Activated CD4-positive, CD25-positive, alpha-beta regulatory T cell treated with anti-CD3 and anti-CD28 coated beads, Interleukin-2, amount 50 U/mL, for 16 hours (primary cell): ENCODE data around the gene SESTD1.
"Not testable (repeated sequence)": the region's sequence is repeated elsewhere in the genome, so short reads cannot be mapped to it uniquely, and the experiment has no call there.

Experiments used
- DNase-seq: peaks from one replicate; pipeline ENCODE4 v3.0.0-alpha.2; 2020; ENCODE audit warnings: low read depth, low spot score

The SESTD1 gene

GRCh38 chr2:179239195-179239594 is 25.4 kb downstream of the SESTD1 start:
- no peak for DNase-seq

- no peak for DNase-seq
These were observed 26.6 kb downstream of the SESTD1 start for GRCh38 chr2:179238027-179238426.

DNA sequence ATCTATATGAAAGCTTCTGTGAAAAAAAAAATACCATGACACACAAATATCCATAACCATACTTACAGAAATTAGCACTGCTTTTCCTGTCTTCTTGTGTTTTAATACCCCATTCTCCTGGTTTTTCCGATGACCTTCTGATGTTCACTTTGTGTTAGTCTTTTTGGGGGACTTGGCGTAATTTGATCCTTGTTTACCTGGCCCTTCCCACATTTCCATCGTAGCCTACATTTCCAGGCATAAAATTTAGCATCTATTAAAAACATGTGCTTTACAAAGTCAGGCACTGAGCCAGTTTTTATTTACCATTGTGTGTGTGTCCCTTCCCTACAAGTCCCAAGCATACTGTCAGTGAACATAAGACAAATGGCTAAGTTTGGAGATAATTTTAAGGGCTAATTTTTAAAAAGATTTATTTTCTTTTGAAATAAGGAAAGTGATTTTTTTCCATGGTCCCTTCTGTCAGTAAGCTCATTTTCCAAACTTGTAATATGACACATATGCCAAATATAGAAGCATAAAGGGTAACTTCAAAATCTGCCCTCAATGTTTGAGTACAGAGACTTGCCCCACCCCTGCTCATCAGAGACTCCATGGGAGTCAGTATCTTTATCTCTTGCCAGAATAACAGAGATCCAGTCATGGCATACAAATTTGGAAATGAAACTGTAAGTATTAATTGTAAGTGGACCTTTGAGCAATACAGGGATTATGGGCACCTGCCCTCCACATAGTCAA is 27.3 kb downstream of the SESTD1 start:
- no peak for DNase-seq

DNA sequence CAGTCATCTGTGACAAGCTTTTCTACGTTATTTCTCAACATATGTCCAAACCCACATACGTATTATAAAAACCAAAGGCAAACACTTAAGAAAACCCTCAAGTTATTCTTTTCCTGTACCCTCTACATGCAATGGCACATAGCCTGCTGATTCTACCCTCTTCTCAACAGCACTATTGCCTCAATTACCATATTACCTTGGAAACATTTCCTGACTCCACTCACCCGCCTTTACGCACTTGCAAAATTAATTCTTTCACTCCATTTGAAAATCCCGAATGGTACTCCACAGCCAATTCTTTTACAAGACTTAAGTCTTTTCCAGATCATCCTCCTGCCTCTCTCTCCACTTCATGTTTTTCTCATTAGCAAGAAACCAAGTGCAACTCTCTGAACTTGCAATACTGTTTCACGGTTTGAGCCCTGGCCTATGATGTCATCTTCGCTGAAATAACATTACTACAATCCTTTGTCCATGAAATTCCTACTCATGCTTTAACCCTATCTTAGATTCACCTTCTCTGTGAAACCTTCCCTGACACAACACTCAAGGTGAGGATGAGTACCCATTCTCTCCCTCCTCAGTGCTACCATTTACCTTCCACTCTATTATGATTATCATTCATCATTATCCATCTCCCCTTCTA is 29.0 kb downstream of the SESTD1 start:
- no peak for DNase-seq

DNA sequence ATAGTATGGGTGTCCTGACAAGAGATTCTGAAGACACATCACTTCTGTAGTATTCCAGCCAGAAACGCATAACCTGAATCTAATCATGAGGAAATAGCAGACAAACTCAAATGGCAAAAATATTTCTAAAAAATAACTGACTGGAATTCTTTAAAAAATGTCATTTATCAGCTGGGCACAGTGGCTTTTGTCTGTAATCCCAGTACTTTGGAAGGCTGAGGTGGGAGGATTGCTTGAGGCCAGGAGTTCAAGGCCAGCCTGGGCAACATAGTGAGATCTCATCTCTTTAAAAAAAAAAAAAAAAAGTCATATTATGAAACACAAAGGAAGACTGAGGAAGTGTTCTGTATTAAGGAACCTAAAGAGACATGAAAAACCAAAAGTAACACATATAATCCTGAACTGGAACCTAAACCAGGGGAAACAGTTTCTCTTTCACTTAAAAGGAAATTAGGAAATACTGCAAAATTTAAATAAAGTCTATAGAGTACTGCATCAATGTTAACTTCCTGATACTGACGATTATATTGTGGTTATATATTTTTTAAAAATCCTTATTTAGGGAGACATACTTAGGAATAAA is 29.9 kb downstream of the SESTD1 start:
- DNase-seq = no peak

- no peak for DNase-seq
These were observed 30.8 kb downstream of the SESTD1 start for GRCh38 chr2:179233626-179234430.

DNA sequence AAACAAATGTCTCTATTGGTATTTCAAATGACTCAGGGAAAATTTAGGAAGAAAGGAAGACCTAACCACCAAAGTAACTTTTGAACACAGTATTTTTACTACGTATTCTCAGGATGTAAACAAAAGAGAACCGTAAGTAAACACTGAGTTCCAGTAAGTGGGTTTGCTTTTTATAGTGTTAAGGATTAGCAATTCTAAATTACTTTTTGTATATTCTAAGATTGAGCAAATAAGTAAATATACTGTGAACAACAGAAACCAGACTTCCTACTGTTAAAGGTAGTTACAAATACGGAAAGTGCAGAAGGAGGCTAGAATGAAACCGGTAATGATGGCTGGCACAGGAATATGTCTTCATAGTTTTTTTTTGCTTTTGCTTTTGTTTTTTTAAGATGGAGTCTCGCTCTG is 31.5 kb downstream of the SESTD1 start:
- DNase-seq = no peak

- no peak for DNase-seq
These were observed 37.7 kb downstream of the SESTD1 start for GRCh38 chr2:179226961-179227259.

DNA sequence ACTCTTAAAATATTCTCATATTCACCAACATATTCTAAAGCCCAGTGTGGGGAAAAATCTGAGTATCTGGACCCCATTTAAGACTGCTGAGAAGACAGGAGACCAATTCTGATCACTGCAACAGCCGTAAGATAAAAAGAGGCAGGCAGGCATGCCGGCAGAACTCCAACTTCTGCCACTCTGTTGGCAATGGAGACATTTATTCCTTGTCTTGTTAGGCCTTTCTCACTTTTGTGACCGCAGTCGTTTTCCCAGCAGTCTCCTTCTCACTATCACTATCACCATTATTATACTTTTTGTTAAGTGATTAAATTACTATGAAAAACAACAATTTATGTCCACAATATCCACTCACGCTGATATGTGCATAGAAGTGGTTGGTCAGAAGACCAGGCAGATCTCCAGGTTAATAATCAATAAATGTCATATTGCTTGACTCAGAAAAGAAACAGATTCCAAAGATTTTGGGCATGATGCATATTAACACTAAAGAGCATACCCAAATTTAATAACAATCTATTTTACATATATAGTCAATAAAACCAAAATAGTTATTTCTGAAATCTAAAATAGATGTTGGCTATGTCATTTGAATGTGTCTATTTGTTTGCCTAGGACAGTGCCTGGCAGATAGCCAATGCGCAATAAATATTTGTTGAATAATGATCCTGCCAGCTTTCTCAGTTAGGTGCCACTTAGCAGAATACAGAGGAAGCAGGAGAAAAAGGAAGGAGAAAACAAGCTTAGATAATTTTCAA is 38.2 kb downstream of the SESTD1 start:
- DNase-seq = no peak

GRCh38 chr2:179224361-179224760 is 40.3 kb downstream of the SESTD1 start:
- no peak for DNase-seq

GRCh38 chr2:179222076-179222475 is 42.6 kb downstream of the SESTD1 start:
- DNase-seq = no peak

- DNase-seq = peak; percentile 9
These were observed 45.6 kb downstream of the SESTD1 start for GRCh38 chr2:179218848-179219594.

DNA sequence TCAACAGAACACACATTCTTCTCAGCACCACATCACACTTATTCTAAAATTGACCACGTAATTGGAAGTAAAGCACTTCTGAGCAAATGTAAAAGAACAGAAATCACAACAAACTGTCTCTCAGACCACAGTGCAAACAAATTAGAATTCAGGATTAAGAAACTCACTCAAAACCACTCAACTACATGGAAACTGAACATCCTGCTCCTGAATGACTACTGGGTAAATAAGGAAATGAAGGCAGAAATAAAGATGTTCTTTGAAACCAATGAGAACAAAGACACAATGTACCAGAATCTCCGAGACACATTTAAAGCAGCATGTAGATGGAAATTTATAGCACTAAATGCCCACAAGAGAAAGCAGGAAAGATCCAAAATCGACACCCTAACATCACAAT is 50.0 kb downstream of the SESTD1 start:
- DNase-seq = not testable (repeated sequence)

GRCh38 chr2:179211355-179211754 is 53.3 kb downstream of the SESTD1 start:
- no peak for DNase-seq

GRCh38 chr2:179208277-179208676 is 56.4 kb downstream of the SESTD1 start:
- DNase-seq = not testable (repeated sequence)

DNA sequence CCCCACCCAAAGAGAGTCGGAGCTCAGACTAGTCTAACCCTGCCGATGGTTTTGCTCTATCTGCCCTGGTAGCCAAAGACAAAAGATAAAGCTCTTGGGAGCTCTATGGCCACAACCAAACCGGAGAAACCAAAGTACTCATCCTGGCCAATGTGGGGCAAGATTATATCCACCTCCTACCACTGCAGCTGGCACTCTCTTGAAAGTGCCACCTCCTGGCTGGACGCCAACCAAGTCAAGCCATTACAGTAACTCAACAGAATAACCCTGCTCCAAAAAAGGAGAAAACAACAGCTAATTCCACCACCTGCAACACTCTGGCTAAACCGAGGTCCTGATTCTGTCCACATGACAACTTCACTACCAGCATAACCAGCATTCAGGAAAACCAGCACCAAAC is 57.6 kb downstream of the SESTD1 start:
- DNase-seq = no peak

GRCh38 chr2:179201869-179202268 is 62.8 kb downstream of the SESTD1 start:
- no peak for DNase-seq

GRCh38 chr2:179195926-179196590 is 68.6 kb downstream of the SESTD1 start:
- not testable (repeated sequence) for DNase-seq

GRCh38 chr2:179195141-179195540 is 69.5 kb downstream of the SESTD1 start:
- DNase-seq = no peak

DNA sequence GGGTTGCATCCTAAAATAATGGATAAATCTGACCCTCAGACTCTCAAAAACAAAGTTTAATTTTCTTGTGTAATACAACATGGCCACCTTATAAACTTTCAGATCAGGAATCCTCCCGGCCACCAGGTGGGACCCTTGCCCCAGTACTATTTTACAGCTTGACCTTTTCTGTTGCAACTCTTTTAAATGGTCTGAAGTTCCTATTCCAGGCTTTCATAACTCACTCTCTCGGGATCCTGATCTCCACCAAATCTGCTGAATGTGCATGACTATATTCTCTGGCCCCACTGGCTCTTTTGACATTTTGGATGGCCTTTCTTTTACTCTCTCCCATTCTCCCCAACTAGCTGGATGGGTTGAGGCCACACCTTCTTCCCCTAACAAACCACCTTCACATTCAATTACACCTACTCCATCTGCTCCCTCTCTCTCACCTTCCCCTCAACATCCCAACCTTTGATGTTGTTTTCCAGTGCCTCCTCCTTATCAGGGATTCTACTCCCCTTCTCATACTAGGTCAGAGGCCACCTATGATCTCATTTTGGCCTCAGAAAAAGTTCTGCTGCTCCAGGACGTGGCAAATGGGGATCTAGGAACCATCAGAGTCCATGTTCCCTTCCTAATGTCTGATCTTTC is 70.8 kb downstream of the SESTD1 start:
- no peak for DNase-seq
